GM19455 (cell line): ENCODE data around the gene CASK.
"Not testable (repeated sequence)": the region's sequence is repeated elsewhere in the genome, so short reads cannot be mapped to it uniquely, and the experiment has no call there.

Experiments
- ATAC-seq: cut with Tn5 transposase; IDR thresholded peaks from one replicate; pipeline ENCODE4 v1.9.1; 2021; ENCODE audit not compliant: unreplicated experiment

Gene CASK

DNA sequence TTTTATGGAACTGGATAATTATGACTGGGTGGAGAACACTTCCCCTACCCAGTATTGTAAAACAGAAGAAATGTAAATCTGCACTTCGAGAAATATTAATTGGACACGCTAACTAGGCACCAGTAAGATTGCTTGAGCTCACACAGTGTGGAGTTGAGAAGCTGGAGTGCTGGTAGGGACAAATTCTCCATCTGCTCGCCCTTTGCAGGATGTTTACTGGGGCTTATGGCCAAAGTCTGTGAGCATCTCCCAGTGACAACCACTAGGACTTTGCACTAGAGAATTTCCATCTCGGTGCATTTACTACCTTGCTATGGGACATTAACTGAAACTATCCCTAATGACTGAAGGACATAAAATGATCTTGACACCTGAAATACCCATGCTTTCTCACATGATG lies 268.3 kb downstream of the CASK start:
- no peak for ATAC-seq

DNA sequence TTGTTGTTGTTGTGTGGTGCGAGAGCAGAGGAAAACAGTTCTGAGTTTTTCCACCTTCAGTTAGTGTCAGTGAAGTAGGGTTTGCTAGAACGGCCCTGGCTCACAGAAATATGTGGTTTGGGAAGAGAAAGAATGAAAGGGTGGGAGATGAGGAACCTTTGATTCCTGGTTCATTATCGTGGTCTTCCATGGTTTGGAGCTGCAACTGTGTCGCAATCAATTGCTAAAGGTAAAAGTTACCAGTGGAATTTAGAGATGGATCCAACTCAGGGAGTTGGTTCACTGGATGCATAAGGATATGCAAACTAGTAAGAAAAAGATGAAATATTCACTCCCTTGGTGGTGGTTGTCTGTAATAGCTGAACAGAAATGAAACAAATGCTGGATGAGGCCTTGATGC lies 270.2 kb downstream of the CASK start:
- ATAC-seq: no peak

DNA sequence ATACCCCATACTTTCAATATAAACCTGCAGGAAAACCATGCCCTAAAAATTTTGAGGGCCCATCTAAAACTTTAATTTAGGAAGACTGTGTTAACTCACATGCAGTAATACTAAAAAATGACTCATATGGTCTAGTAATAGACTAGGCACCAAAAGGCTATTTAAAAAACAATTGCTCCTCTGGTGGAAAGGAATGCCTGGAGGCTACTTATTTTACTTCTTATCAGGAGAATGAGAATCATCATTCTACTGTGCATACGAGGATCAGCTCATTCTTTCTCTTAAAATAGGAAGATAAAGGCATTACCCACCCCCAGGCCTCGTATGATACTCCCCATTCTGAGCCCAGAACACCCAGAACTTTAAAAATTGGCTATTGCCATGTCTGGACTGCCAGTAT lies 277.2 kb downstream of the CASK start:
- ATAC-seq: not testable (repeated sequence)

DNA sequence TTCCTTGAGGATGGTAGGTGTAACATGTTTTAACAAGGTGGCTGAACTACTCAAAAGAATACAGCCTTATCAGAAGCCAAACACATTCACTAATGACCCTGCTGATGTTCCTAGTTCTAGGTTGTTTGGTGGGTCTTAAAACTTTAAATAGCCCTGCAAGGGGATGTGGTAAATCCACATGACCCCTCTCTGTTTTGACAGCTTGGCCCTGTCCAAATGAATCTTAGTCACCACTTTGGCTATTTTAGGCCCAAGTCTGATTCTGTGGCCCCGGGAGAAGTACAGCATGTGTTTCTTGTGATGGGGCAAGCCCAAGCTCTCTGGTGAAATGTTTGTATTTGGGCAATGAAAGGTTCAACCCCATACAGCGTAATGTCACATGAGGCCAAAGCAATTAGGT lies 289.1 kb downstream of the CASK start:
- ATAC-seq: no peak

DNA sequence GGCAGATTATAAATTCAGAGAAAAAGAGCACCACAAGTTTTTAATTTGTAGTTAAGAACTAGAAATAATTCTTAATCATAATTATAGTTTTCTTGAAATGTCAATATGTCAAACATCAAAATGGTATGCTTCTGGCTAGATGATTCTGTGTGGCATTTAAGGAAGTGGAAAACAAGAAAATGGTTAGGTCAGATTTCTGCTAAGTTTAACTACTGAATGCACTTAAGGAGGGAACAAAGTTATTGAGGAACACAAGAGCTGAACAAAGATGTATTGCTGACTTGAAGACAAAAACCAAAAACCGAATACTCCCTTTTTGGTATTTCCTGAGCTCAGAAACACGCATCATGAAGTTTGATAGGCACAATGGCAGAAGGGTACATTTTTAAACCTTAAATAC lies 293.3 kb downstream of the CASK start:
- no peak for ATAC-seq

DNA sequence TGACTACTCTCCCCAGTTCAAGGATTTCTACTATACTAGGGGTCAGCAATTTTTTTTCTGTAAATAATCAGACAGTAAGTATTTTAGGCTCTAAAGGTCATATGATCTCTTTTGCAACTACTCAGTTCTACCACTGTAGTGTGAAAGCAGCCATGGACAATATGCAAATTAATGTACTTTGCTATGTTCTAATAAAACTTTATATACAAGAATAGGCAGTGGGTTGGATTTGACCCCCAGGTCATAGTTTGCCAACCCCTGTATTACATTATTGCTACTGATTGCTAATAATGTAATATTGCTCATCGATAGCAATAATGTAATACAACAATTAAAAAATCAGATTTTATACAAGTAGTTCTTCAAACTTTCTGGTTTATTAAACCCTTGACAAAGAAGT lies 293.8 kb downstream of the CASK start:
- ATAC-seq: no peak

DNA sequence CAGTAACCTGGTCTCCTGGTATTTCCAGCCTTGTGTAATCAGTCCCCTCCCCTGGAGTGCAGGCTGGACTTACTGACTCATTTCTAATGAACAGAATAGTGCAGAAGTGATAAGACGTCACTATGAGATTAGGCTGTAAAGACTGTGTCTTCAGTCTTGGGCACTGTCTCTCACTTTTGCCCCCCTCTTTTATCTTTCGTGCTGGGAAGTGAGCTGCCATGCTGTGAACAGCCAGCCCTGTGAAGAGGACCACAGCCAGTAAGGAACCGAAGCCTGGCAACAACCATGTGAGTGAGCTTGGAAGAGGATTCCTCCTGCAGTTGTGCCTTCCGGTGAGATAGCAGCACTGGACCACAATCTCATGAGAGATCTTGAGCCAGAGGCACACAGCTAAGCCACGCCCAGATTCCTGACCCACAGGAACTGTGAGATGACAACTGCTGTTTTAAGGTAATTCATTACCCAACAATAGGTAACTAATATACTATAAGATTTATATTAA lies 302.1 kb downstream of the CASK start:
- no peak for ATAC-seq

DNA sequence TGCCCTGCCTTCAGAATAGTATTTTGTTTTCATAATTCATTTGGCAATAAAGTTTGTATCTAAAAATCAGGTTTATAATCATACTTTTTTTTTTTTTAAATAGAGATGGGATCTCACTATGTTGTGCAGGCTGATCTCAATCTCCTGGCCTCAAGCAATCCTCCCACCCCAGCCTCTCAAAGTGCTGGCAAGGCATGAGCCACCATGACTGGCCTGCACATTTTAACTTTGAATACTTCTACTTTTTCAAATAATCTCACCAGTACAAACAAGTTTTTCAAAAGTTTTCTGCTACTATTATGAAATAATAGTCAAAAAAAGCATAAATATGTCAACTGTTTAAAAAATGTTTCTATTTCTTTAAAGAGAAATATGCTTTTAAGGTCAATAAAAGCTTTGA lies 304.1 kb downstream of the CASK start:
- ATAC-seq: no peak

DNA sequence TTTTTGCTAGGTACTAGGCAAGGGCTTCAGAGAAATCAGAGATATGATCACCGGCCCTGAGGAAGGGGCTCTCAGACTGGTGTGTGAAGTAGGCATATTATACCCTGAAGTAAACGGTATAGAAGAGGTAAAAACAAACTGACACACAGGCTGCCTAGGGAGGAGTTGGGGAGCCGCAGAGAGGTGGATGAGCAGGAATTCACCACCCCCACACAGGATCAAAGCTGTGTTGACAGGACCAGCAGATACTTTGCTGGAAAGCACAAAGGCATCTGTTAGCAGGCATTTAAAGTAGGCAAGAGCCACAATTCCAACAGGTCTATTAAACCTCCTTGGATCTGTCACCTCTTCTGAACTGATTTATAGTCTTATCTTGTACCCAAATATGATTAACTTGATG lies 306.4 kb downstream of the CASK start:
- ATAC-seq: no peak

DNA sequence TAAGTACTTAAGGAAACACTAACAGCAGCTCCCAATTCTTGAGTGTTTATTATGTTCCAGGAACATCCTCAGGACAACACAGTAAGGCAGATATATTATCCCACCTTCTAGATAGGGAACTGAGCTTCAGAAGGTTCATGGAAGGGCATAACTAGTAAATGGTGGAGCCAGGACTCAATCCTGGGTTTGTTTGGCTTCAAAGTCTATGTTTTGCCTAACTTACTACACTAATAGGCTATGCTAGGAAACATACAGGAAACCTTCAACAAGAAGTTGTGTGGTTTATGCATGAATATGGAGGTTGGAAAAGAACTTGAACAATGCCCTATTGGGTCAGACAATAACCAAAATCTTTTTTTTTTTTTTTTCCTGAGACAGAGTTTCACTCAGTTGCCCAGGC lies 307.1 kb downstream of the CASK start:
- ATAC-seq: no peak

DNA sequence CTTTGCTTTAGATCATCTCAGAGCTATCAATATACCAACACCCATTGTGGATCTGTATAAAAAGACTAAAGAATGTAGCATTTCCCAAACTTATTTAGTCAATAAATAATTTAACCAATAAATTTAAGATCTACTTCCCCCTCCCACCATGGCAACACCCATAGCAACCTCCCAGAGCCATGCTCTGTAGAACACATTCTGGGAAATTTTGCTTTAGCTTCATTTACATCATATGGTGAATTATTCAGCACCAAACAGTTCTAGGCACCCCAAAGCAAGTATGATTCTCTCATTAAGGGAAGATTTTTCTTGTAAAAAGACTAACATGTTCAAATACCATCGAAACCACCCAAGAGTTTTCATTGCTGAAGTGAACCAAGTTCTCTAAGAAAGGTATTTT lies 315.1 kb downstream of the CASK start:
- ATAC-seq: no peak

DNA sequence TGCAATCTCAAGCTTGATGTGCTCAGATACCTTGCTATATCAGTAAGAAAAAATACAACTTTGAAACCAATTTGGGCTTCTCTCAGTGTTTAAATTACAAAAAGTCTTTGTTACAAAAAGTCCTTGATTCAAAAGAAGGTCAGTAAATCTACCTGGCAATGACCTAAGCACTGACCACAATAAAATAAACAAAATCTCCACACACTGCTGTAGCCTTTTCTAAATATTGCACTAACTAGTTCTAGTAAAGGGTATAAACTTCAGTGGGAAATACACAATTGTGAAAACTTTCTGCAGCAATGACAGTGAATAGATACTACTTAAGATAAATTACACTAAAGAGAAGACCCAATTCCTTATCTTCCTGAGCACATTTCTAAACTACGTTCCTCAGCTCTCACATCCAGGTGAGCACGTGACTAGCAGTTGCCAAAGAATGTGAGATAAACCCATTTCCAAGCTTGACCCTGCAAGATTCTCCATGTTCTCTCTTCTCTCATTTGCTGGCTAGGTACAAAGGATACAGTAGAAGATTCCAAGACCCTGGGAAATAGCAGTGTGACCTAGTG lies 316.0 kb downstream of the CASK start:
- no peak for ATAC-seq

DNA sequence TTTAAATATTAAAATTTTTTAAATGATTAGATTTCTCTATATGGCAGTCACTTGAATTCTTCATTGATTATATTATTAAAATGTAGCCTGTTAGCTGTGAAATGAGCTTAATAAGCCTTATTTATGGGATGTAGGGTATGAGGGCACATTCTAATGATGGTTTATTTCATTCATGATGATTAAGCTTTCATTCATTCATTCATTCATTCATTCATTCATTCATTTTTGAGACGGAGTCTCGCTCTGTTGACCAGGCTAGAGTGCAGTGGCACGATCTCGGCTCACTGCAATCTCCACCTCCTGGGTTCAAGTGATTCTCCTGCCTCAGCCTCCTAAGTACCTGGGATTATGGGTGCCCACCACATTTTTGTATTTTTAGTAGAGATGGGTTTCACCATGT lies 317.3 kb downstream of the CASK start:
- ATAC-seq: not testable (repeated sequence)

DNA sequence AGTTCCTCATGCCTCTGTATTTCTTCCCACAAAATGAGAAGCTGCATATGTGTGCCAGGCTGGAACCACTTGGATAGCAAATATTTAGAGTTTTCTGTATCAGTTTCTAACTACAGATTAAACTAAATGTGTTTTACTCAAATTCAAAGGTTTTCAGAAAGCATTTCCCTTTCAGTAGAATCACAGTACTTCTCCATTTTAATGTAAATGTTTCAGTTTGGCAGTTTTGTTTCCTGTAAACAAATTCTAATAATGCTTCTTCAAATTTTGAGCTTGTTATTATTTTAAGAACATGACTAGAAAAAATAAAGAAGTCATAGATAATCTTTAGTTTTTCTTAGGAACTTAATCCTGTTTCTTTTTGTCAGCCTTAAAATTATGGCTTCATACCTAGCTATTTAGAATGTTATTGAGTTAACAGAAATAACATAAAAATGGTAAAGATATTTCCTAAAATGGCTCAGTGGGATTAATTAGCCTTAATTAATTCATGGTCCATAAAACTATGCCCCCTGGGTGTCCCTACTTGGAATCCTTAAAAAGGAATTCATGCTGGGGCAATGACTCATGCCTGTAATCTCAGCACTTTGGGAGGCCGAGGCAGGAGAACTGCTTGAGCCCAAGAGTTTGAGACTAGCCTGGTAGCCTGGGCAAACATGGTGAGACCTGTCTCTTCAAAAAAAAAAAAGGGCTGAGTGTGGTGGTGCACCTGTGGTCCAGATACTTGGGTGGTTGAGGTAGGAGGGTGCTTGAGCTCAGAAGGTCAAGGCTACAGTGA lies 318.4 kb downstream of the CASK start:
- ATAC-seq: no peak

DNA sequence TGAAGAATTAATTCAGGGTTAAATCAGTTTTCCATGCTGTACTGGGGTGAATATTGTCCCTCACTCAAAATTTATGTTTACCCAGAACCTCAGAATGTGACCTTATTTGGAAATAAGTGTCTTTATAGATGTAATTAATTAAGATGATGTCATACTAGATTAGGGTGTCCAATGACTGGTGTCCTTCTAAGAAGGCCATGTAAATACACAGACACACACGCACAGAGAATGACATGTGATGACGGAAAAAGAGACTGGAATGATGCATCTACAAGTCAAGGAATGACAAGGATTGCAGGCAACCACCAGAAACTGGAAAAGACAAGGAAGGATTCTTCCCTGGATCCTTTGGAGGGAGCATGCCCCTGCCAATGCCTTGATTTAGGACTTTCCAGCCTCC lies 319.2 kb downstream of the CASK start:
- ATAC-seq: no peak

DNA sequence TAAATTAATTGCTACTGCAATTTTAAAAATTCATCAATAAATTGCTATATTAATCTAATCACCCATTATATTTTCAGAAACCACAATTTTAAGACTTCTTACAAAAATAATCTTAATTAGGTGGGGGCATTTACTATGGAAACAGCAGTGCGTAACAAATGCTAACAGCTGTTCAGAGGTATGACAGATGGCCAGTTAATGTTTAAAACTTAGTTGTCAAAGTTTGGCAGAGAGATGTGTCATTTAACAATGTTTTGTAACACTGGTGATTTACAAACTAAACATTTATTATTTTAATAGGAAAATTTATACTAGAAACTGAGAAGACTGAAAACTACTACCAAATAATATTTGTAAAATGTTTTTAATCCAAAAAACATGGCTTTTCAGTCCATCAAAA lies 319.8 kb downstream of the CASK start:
- no peak for ATAC-seq

DNA sequence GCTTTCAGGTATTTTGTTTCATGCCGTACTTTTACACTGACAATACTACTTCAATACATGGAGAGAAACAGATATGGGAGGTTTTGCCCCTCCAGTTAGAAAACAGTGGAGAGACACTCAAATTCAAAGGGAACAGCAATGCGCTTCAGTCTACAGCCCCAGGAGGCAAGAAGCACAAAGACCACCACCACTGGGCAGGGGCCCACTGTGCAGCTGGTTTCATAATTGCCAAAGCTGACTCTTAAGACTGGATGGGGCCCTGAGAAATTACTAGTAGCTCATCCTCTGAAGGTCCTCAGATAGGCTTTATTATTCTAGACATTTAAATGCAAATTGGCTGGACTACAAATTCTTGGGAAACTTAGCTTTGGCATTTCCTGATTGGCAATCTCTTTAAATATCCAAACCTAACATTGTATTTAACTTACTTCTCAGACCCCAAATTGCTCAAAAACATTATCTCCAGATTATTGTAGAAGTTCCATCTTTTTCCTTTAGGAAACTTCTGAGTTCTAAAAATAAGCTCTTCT lies 320.5 kb downstream of the CASK start:
- ATAC-seq: no peak

DNA sequence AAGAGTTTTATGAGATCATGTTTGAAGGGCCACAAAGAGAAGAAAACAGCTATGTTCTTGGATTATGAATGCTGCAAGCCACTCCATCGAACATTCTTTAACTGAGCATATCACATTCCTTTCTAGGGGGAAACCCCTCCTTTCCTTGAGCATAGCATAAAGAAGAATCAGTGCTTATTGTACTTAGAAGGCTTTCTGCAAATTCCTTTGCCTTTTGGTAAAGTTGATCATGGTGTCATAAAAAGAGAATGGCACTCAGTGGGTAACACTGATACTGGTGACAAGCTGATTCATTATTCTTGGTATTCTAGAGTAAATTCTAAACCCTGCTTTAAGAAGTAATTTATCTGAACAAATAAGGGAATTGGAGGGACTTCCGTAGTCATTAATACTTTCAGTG lies 323.1 kb downstream of the CASK start:
- ATAC-seq: no peak

DNA sequence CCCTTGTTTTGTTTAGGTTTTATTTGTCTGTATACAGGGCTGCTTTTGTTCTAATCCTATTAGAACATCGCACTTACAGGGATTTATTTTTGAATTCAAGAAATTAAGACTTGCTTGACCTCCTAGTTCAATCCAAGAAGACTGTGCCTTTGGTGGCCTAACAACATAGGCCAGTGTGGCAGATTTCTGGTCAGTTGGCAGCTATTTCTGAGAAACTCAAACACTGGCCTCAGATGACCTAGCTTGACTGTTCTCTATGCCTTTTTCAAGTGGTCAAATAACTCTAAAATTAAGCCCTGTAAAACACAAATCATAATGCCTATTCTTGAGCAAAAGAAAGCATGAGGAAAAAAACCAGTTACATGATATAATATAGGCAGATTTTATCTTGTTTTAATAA lies 323.8 kb downstream of the CASK start:
- no peak for ATAC-seq

DNA sequence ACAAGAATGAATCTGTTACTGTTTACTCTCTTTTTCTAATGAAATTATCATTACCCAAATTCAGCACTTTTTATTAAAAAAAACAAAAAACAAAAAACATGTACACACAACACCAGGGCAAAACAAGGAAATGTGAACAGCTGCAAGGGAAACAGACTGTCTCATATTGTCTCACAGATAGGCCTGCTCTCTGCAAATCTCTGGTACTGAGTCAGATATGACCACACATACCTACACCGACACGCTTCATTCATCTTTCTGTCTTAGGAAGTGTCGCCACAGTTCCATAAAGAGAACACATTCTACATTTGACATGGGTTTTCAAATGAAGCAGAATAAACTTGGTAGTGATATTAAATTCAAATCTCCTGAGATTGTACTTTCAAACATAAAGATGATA lies 326.8 kb downstream of the CASK start:
- ATAC-seq: peak; percentile 97

DNA sequence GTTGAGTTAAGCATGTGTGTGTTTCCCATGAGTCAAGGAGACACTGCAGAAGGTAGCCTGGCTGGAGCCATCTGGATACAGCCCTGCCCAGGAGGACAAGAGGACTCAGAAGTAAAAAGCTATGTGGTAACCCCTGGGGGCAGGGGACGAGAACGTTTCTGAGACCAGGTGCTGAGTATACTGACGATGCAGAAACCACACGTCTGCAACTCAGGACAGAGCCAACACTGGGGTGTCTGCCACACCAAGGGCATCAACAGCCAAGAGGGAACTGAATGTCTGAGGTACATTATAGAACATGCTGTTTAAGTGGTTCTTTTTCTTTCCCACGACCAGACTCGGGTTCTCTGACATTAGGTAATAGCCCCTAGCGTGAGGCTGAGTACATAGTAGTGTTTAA lies 328.7 kb downstream of the CASK start:
- no peak for ATAC-seq

DNA sequence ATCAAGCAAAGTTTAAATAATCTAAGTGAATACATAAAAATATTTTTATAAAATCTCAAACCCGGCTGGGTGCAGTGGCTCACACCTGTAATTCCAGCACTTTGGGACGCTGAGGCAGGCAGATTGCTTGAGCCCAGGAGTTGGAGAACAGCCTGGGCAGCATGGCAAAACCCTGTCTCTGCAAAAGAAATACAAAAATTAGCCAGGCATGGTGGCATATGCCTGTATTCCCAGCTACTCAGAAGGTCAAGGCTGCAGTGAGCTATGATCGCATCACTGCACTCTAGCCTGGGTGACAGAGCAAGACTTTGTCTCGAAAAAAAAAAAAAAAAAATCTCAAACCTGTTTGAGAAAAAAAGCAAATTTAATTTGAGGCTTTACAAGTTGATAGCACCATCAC lies 331.4 kb downstream of the CASK start:
- ATAC-seq: no peak

DNA sequence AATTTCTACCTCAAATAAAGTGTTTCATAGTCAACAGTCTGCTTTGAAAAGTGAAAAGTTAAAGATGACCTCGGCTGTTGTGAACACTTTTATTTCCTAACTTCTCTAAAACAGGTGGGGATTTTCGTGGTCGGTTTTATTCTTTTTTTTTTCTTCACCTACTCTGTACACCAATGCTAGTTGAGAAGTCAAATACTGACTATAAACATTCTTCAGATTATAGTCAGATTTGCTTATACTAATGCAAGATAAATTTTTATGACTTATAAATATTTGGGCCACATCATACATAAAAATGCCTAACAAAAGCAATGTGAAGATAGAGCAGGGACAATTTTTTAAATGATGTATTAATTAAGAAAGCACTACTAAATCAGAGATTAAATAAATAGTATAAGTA lies 332.7 kb downstream of the CASK start:
- ATAC-seq: no peak
